GM23338 (cell line): ENCODE results near the gene SHB. TPM values are rescaled to one million over a fixed set of nuclear protein-coding genes. Genes with fewer than 3 reads are reported as not detected.

ENCODE experiments used
- ATAC-seq: fragments of 200-7000 bp; cut with Tn5 transposase; 3 replicates; pipeline ENCODE4 v1.9.1; 2020
- DNase-seq: peaks from one replicate; pipeline ENCODE4 v3.0.0-alpha.2; 2015; ENCODE audit warnings: low spot score
- H2AFZ ChIP-seq: fragments of 200-600 bp; sonication (generic); 2 replicates; pipeline ENCODE4 v1.8.0; 2016; ENCODE audit warnings: antibody characterized with exemption, mild to moderate bottlenecking, moderate library complexity
- H3F3A ChIP-seq: fragments of 200-600 bp; sonication (generic); replicated peaks from 2 replicates; pipeline ENCODE4 v1.8.0; 2017; ENCODE audit warnings: antibody characterized with exemption, mixed run types, low read depth
- H3K27ac ChIP-seq: fragments of 200-600 bp; sonication (generic); 2 replicates; pipeline ENCODE4 v1.6.1; 2016; ENCODE audit warnings: low read depth
- H3K27me3 ChIP-seq: fragments of 200-600 bp; sonication (generic); 2 replicates; pipeline ENCODE4 v1.8.0; 2016; ENCODE audit warnings: mild to moderate bottlenecking, mixed run types, moderate library complexity; ENCODE audit not compliant: insufficient read depth
- H3K36me3 ChIP-seq: fragments of 200-600 bp; sonication (generic); 2 replicates; pipeline ENCODE4 v1.8.0; 2016; ENCODE audit warnings: mild to moderate bottlenecking; ENCODE audit not compliant: insufficient read depth
- H3K4me1 ChIP-seq: fragments of 200-600 bp; sonication (generic); 2 replicates; pipeline ENCODE4 v1.8.0; 2016; ENCODE audit warnings: mild to moderate bottlenecking, moderate library complexity; ENCODE audit not compliant: insufficient read depth
- H3K4me2 ChIP-seq: fragments of 200-600 bp; sonication (generic); 2 replicates; pipeline ENCODE4 v1.7.1; 2017; ENCODE audit warnings: mixed run types
- H3K4me3 ChIP-seq: fragments of 200-600 bp; sonication (generic); 2 replicates; pipeline ENCODE4 v1.6.1; 2016; ENCODE audit warnings: mixed run types
- H3K79me2 ChIP-seq: fragments of 200-600 bp; sonication (generic); replicated peaks from 2 replicates; pipeline ENCODE4 v1.8.0; 2017; ENCODE audit warnings: mild to moderate bottlenecking; ENCODE audit not compliant: insufficient read depth
- H3K9me2 ChIP-seq: fragments of 200-600 bp; sonication (generic); 2 replicates; pipeline ENCODE4 v1.8.0; 2017; ENCODE audit not compliant: insufficient read depth
- H4K20me1 ChIP-seq: fragments of 200-600 bp; sonication (generic); replicated peaks from 2 replicates; pipeline ENCODE4 v1.8.0; 2017; ENCODE audit warnings: mild to moderate bottlenecking; ENCODE audit not compliant: insufficient read depth
- H3K27ac Mint-ChIP-seq: 2 replicates; pipeline ENCODE4 v1.8.0; 2020; ENCODE audit warnings: inconsistent platforms, mild to moderate bottlenecking, moderate library complexity, mixed read lengths
- H3K27me3 Mint-ChIP-seq: 3 replicates; pipeline ENCODE4 v1.8.0; 2022; ENCODE audit warnings: low read depth, mild to moderate bottlenecking, moderate library complexity, mixed read lengths, inconsistent platforms; ENCODE audit not compliant: insufficient read depth, poor library complexity
- H3K36me3 Mint-ChIP-seq: 3 replicates; pipeline ENCODE4 v1.8.0; 2021; ENCODE audit warnings: low read depth, mild to moderate bottlenecking, inconsistent platforms, moderate library complexity, mixed read lengths
- H3K4me1 Mint-ChIP-seq: 3 replicates; pipeline ENCODE4 v1.8.0; 2020; ENCODE audit warnings: mild to moderate bottlenecking, inconsistent platforms, mixed read lengths
- H3K4me3 Mint-ChIP-seq: 3 replicates; pipeline ENCODE4 v1.8.0; 2021; ENCODE audit warnings: moderate library complexity, mild to moderate bottlenecking, inconsistent platforms, mixed read lengths
- H3K9me3 Mint-ChIP-seq: 3 replicates; pipeline ENCODE4 v1.8.0; 2020; ENCODE audit warnings: moderate library complexity, mild to moderate bottlenecking, inconsistent platforms, mixed read lengths
- EZH2 ChIP-seq: fragments of 200-600 bp; sonication (generic); IDR thresholded peaks from one replicate; pipeline ENCODE4 v1.8.0; 2017; ENCODE audit warnings: antibody characterized with exemption, mild to moderate bottlenecking, low read depth; ENCODE audit not compliant: unreplicated experiment
- POLR2AphosphoS5 ChIP-seq: IDR thresholded peaks from 2 replicates; pipeline ENCODE4 v1.6.1; 2016; ENCODE audit warnings: antibody characterized with exemption, low read depth
- STAT1 ChIP-seq: IDR thresholded peaks from one replicate; pipeline ENCODE4 v1.6.1; 2016; ENCODE audit warnings: antibody characterized with exemption; ENCODE audit not compliant: unreplicated experiment
- ZNF462 ChIP-seq: fragments of 250-450 bp; sonication (Bioruptor Pico); IDR thresholded peaks from 2 replicates; pipeline ENCODE4 v1.5.0; 2020; ENCODE audit warnings: mild to moderate bottlenecking, moderate library complexity
- polyA plus RNA-seq: library from polyadenylated mRNA; unstranded; fragments of >200 nt; fragmentation: Nextera tagmentation; extraction: Ambion mirVana; gene quantifications from 2 replicates; pipeline ENCODE4 v1.2.1, GENCODE V29; 2016
- total RNA-seq: library from RNA; depleted of rRNA; stranded (reverse); fragments of >200 nt; shearing (Covaris generic); gene quantifications from 2 replicates; pipeline ENCODE4 v1.2.3, GENCODE V29; 2014
- TF ChIP-seq, protein P1 (sequence below), 2 experiments: fragments of 200-600 bp in 1 of 2; sonication (generic) in 1 of 2; conservative IDR thresholded peaks; 2 replicates each; pipeline versions ENCODE4 v1.5.1 to v1.6.1; 2016 to 2017; ENCODE audit warnings: antibody characterized with exemption in 2 of 2, low read depth in 2 of 2, mild to moderate bottlenecking in 2 of 2, moderate library complexity in 1 of 2
- TF ChIP-seq, protein P2 (sequence below): IDR thresholded peaks from one replicate; pipeline ENCODE4 v1.6.1; 2018; ENCODE audit warnings: antibody characterized with exemption; ENCODE audit not compliant: unreplicated experiment

SHB gene
- total and polyA plus RNA-seq, 2 experiments from 2014 or later: 1.5 to 14.0 TPM

DNA sequence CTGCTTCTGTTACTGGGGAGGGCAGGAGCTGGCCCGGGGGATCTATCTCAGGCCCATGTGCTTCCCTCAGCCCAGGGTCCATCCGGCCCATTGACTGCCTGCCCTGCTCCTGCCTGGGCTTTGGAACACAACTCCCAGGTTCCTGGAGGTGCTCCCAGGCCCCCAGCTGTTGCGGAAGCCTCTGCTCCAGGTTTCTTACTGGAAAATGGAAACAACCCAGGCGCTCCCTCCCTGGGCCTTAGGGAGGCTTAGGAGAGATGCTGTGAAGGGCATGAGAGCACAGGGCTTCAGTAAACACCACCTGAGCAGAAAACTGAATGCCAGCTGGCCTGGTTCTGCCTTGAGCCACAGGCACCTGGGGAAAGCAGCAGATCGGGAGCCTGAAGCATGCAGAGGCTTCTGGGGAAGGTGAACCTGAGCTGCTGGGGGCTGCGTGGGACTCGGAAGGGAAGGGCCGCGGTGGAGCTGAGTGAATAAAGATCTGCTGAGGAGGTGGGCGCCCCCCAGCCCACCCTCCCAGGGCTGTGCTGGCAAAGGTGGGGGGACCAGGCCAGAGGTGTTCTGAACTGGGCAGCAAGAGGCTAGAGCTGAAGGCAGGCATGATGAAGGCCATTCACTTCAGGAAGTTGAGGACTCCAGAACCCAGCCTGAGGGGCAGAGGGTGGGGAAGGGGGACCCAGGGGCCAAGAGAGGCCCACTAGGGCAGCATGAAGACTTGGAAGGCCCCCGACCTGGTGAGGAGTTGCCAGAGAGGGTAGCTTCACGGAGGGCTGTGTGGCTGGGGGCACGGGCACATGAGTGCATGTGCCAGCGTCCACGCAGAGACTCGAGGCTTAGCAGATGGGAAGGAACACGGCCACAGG, 64.8 kb downstream of the SHB start:
- no peak overlapping the region; the same call in 1 of the 2 replicates for H3K27ac Mint-ChIP-seq

DNA sequence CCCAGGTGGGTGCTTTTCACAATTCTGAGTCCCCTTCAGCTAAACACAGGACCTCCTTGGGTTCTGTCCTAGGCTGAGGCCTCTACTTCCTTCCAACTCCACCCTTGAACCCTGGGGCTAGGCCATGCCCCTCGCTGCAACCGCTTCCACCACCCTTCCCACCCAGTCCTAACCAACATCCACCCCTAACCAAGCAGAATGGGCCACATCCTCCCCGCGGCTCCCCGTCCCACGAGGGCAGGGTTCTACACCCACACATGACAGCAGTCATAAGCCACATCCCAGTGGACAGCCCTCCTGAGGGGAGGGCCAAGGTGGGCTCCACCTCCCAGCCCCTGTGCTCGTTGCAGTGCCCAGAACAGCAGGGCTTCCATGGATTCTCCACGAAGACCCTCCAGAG, 65.8 kb downstream of the SHB start:
- H3K27ac Mint-ChIP-seq: no peak overlapping the region
- no peaks in the 10 kb centered on the region for H3K9me3 Mint-ChIP-seq
- no peak overlapping the region for H3K27ac ChIP-seq
- no peaks in the 10 kb centered on the region for H3K36me3 ChIP-seq
- H3K36me3 Mint-ChIP-seq: no peaks in the 10 kb centered on the region; the same call in 2 of the 3 replicates
- no peak overlapping the region for H2AFZ ChIP-seq
- peaks cover 37% of the 10 kb centered on the region for H3K4me1 Mint-ChIP-seq
- TF ChIP-seq ZNF462 (CRISPR knock-in tag) (no peak), POLR2AphosphoS5 (no peak), STAT1 (no peak), EZH2 (no peak)
- TF ChIP-seq, protein P1, sequence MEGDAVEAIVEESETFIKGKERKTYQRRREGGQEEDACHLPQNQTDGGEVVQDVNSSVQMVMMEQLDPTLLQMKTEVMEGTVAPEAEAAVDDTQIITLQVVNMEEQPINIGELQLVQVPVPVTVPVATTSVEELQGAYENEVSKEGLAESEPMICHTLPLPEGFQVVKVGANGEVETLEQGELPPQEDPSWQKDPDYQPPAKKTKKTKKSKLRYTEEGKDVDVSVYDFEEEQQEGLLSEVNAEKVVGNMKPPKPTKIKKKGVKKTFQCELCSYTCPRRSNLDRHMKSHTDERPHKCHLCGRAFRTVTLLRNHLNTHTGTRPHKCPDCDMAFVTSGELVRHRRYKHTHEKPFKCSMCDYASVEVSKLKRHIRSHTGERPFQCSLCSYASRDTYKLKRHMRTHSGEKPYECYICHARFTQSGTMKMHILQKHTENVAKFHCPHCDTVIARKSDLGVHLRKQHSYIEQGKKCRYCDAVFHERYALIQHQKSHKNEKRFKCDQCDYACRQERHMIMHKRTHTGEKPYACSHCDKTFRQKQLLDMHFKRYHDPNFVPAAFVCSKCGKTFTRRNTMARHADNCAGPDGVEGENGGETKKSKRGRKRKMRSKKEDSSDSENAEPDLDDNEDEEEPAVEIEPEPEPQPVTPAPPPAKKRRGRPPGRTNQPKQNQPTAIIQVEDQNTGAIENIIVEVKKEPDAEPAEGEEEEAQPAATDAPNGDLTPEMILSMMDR (conservative IDR thresholded peaks at IDR 0.05; ENCODE audit: low read depth in 2 of 2): no peak
- H3K4me1 ChIP-seq: peaks cover 9% of the 10 kb centered on the region; the same call in 1 of the 2 replicates
- H3F3A ChIP-seq: no peaks in the 10 kb centered on the region
- ATAC-seq (no peak), DNase-seq (no peak)
- H3K79me2 ChIP-seq: 0 out of 2 replicates have a peak, but pooled peaks cover 4% of the 10 kb centered on the region
- H3K27me3 Mint-ChIP-seq: peaks cover 7% of the 10 kb centered on the region
- H4K20me1 ChIP-seq: no peaks in the 10 kb centered on the region
- no peak overlapping the region for H3K4me3 Mint-ChIP-seq
- H3K4me3 ChIP-seq: no peak overlapping the region
- no peaks in the 10 kb centered on the region for H3K27me3 ChIP-seq
- no peak overlapping the region for H3K4me2 ChIP-seq
- H3K9me2 ChIP-seq: no peaks in the 10 kb centered on the region

More for the DNA sequence above, 64.8 kb downstream of the SHB start:
- no peaks in the 10 kb centered on the region for H3K36me3 ChIP-seq
- no peaks in the 10 kb centered on the region for H3F3A ChIP-seq
- H3K4me1 ChIP-seq: peaks cover 18% of the 10 kb centered on the region
- H2AFZ ChIP-seq: no peak overlapping the region
- no peaks in the 10 kb centered on the region for H3K9me2 ChIP-seq
- Mint-ChIP-seq H3K4me3 (no peak overlapping the region), H3K9me3 (no peaks in the 10 kb centered on the region), H3K27me3 (peaks cover 11% of the 10 kb centered on the region), H3K4me1 (peaks cover 40% of the 10 kb centered on the region), H3K36me3 (no peaks in the 10 kb centered on the region; the same call in 2 of the 3 replicates)
- no peak overlapping the region for H3K4me3 ChIP-seq
- H3K27ac ChIP-seq: no peak overlapping the region
- DNase-seq (no peak), ATAC-seq (no peak)
- 0 out of 2 replicates have a peak, but pooled peaks cover 4% of the 10 kb centered on the region for H3K79me2 ChIP-seq
- no peaks in the 10 kb centered on the region for H3K27me3 ChIP-seq
- TF ChIP-seq, protein P2, sequence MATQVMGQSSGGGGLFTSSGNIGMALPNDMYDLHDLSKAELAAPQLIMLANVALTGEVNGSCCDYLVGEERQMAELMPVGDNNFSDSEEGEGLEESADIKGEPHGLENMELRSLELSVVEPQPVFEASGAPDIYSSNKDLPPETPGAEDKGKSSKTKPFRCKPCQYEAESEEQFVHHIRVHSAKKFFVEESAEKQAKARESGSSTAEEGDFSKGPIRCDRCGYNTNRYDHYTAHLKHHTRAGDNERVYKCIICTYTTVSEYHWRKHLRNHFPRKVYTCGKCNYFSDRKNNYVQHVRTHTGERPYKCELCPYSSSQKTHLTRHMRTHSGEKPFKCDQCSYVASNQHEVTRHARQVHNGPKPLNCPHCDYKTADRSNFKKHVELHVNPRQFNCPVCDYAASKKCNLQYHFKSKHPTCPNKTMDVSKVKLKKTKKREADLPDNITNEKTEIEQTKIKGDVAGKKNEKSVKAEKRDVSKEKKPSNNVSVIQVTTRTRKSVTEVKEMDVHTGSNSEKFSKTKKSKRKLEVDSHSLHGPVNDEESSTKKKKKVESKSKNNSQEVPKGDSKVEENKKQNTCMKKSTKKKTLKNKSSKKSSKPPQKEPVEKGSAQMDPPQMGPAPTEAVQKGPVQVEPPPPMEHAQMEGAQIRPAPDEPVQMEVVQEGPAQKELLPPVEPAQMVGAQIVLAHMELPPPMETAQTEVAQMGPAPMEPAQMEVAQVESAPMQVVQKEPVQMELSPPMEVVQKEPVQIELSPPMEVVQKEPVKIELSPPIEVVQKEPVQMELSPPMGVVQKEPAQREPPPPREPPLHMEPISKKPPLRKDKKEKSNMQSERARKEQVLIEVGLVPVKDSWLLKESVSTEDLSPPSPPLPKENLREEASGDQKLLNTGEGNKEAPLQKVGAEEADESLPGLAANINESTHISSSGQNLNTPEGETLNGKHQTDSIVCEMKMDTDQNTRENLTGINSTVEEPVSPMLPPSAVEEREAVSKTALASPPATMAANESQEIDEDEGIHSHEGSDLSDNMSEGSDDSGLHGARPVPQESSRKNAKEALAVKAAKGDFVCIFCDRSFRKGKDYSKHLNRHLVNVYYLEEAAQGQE: no peak
- no peak overlapping the region for H3K4me2 ChIP-seq
- no peaks in the 10 kb centered on the region for H4K20me1 ChIP-seq
